RPMI7951 (cell line): ENCODE measurements around the gene ITLN2. TPM values are rescaled to one million over a fixed set of nuclear protein-coding genes. Genes with fewer than 3 reads are reported as not detected.
"Not testable (repeated sequence)": the region's sequence is repeated elsewhere in the genome, so short reads cannot be mapped to it uniquely, and the experiment has no call there.

ENCODE experiments used
- DNase-seq: peaks from one replicate; pipeline ENCODE4 v3.0.0-alpha.2; 2012; ENCODE audit warnings: low read depth
- total RNA-seq: library from RNA; depleted of rRNA; stranded (reverse); fragments of >200 nt; shearing (Covaris generic); gene quantifications from 2 replicates; pipeline ENCODE4 v1.2.3, GENCODE V29; 2014; rRNA removed

The ITLN2 gene
- total RNA-seq: not detected in 2 replicates

DNA sequence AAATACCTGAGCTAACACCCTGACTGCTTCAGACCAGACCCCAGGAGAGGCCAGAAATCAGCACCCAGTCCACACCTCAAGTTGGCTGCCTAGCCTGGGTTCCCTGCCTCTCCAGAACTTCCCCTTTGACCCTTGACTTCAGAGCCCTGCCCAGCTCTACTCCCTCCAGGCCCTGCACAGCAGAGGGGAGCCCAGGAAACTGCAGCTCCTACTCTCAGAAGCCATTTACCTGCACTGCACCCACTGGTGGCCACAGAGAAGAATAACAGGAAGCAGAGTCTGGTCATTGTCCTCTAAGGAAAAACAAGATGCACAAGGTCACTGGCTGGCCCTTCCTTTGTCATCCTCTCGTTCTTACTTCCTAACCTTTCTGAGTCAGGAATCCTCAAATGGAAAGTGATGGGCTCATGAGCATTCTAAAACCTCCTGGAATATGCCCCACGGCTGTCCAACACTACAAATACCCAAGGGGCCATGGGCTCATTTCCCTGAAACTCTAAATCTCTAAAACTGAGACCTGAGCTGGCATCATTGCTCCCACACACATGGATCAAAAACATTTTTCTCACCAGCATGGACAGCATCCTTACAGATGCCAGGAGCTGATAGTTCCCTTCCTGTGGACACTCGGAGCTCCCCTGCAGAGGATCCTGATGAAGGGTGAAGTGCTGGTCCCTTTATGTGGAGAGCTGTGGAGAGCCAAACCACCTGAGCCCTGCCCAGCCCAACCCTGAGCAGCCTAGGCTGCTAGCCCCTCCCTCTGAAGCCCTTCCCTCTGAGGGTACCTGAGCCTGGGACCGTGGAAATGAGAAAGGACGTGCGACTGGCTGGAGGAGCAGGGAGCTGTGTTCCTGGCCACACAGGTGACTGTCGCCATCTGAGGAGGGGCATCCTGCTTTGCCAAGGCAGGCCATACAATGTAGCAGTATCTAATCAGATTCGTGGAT lies at the start of gene ITLN2:
Gene ITLN2 (minus strand): TSS at position 652 of the 947 bp plus-strand sequence. CDS start 68 bp downstream, at position 584.
- peak; percentile 36 for DNase-seq

GRCh38 chr1:161001525-161001924 lies 46.9 kb upstream of the ITLN2 start:
- DNase-seq: peak; percentile 24

GRCh38 chr1:161000736-161001480 lies 46.3 kb upstream of the ITLN2 start:
- DNase-seq: no peak

GRCh38 chr1:160999376-160999775 lies 44.8 kb upstream of the ITLN2 start:
- no peak for DNase-seq

DNA sequence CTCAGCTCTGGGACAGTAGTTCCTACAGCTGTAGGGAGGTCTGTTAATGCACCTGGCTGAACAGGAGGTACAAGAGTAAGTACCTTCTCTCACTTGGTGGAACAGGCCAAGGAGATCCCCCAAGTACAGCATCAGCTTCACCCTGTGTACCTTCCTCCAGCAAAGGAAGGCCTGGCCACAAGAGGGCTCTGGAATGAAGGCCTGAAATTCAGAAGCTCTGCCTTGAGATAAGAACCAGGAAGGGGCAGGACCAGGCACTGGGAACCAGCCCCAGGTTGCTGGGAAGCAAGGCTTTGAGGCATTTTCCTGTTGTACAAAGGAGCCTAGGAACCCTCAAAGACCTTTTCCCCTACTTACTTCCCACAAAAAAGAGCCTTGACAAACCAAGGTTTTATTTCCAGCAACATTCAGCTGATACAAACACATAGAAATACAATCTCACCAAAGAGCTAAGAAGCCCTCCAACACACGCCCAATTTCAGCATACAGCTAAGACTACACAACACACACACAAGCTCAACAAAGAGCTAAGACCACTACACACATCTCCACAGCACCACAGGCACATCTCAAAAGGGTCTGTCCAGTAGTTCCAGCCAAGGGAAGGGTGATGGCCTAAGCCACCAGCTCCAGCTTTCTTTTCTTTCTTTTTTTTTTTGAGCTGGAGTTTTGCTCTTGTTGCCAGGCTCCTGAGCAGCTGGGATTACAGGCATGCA lies 42.9 kb upstream of the ITLN2 start:
- peak; percentile 70 for DNase-seq

DNA sequence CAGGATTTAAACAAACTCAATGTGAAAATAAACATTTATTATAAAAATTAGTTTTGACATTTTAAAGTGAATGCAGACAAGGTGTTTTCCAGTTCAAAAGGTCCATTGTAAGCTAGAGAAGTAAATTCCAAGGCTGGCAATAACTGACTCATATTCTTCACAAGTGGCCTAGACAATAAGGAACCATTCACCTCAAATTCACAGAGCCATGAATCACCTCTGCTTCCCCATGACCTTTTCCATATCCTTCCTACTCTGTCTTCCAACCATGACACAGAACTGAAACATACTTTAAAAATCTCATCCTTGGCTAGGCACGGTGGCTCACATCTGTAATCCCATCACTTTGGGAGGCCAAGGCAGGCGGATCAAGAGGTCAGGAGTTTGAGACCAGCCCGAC lies 41.6 kb upstream of the ITLN2 start:
- DNase-seq: peak; percentile 77

- peak; percentile 56 for DNase-seq
These were observed 39.1 kb upstream of the ITLN2 start for GRCh38 chr1:160993544-160994193.

DNA sequence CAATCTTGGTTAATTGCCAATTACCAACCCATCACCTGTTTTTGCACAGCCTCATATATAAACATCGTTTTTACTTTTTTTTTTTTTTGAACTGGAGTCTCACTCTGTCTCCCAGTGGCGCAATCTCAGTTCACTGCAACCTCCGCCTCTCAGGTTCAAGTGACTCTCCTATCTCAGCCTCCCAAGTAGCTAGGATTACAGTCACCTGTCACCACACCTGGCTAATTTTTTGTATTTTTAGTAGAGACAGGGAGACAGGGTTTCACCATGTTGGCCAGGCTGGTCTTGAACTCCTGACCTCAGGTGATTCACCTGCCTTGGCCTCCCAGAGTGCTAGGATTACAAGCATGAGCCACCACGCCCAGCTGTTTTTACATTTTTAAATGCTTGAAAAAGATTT lies 37.4 kb upstream of the ITLN2 start:
- not testable (repeated sequence) for DNase-seq

- no peak for DNase-seq
These were observed 32.9 kb upstream of the ITLN2 start for GRCh38 chr1:160987359-160988050.

DNA sequence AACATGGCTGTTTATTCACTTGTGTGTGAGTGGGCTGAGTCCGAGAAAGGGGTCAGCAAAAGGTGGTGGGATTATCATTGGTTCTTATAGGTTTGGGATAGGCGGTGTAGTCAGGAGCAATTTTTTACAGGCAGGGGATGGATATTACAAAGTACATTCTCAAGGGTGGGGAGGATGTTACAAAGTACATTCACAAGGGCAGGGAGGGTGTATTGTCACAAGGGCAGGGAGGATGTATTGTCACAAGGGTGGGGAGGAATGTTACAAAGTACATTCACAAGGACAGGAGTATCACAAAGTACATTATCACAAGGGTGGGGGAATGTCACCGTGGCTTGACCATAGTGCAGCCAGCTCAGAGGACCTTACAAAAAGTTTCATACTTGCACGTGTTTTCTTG lies 31.1 kb upstream of the ITLN2 start:
- no peak for DNase-seq

DNA sequence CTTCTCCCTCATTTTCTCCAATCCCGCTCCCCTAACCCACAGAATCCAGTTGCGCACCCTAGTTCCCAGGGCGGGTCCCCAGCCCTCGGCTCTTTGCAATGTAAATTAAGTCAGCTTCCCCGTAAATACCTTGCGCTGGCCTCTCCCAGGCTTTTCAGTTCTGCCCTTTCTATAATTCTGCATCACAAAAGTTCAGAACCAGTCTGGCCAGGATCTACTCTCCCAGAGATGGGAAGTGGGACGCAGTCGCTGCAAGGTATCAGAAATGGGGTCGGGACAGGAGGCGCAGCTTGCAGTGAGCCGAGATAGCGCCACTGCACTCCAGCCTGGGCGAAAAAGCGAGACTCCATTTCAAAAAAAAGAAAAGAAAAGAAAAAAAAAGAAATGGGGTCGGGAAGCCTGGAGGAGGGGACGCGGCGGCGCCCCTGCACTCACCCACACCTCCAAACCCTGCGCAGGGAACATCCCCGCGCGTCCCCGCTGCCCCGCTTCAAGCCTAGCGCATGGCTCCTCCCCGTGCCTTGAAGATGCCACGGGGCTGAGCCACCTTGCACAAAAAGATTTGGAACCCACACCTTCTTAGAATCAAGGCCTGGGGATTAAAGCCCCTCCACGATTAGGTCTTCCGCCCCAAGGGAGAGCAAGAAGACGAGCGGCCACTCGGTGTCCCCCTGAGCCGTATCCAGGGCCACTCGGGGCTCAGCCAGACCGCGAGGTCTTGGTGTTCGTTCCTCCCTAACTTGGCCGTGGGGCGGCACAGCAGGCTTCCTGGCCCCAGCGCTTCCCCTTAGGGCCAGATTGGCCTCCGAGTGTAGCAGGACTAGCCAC lies 27.2 kb upstream of the ITLN2 start:
- no peak for DNase-seq

GRCh38 chr1:160979286-160979685 lies 24.7 kb upstream of the ITLN2 start:
- DNase-seq: no peak

GRCh38 chr1:160978510-160978927 lies 23.9 kb upstream of the ITLN2 start:
- no peak for DNase-seq

DNA sequence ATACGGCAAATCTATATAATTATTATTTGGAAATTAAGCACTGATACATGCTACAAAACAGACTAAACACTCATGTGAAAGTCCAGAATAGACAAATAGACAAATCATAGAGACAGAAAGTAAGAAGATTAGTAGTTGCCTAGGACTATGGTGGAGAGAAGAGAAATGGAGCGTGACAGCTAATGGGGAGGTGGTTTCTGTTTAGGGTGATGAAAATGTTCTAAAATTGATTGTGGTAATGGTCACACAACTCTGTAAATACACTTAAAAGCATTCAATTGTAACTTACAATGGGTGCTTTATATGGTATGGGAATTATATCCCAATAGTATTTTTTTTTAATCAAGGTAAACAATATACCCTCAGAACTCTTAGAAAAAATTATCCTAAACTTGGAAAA lies 20.4 kb upstream of the ITLN2 start:
- no peak for DNase-seq

GRCh38 chr1:160973491-160973890 lies 18.9 kb upstream of the ITLN2 start:
- DNase-seq: no peak

- DNase-seq: no peak
These were observed 18.3 kb upstream of the ITLN2 start for GRCh38 chr1:160972939-160973338.

GRCh38 chr1:160971618-160972056 lies 17.0 kb upstream of the ITLN2 start:
- peak; percentile 6 for DNase-seq

DNA sequence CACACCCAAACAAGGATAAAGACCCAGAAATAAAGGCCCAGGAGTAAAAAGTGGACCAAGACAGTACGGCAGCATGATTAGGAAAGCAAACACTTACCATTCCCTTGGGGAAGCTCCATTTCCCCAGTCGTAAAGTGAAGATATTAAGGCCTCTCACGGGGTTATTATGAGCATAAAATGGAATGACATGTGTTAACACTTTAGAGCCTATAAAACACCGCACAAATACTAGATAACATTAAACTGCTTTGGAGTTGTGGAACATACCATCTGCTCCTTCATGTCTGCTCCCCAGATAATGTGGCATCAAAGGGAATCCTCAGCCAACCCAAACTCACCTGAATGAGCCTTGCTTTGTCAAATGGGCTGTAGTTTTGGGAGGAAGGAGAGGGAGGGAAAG lies 8.9 kb upstream of the ITLN2 start:
- no peak for DNase-seq

- no peak for DNase-seq
These were observed 6.8 kb upstream of the ITLN2 start for GRCh38 chr1:160961419-160961818.

- no peak for DNase-seq
These were observed 2.4 kb upstream of the ITLN2 start for GRCh38 chr1:160956966-160957365.
